GM13976 (cell line): ENCODE results near the gene CAPNS1.

ENCODE experiments used
- DNase-seq: peaks from one replicate; pipeline ENCODE4 v3.0.0; 2012; ENCODE audit warnings: low spot score
- CTCF ChIP-seq: IDR thresholded peaks from 2 replicates; pipeline ENCODE4 v1.5.1; 2012; ENCODE audit warnings: borderline replicate concordance, mild to moderate bottlenecking; ENCODE audit not compliant: insufficient read depth; ENCODE audit errors: extremely low read depth, missing control alignments, control extremely low read depth
- in situ Hi-C: fragments of 300-500 bp; cut with MboI; formaldehyde crosslinking; loops from one replicate; pipeline ENCODE4 v1.12.0; 2022; ENCODE audit warnings: low sequenced_read_pairs, mixed read lengths, inconsistent platforms; ENCODE audit not compliant: unreplicated experiment

Gene CAPNS1

GRCh38 chr19:36139473-36140303, at the start of gene CAPNS1:
CAPNS1 (plus strand) TSS chr19:36140066; CDS start chr19:36141012, 946 bp downstream.
- in situ Hi-C loops, result no loop called here
- TF ChIP-seq CTCF, result no peak
- peak; percentile 98 for DNase-seq

- in situ Hi-C loops, result no loop called here
- no peak for TF ChIP-seq CTCF
- DNase-seq, result no peak
Measured at GRCh38 chr19:36090910-36091695, 48.8 kb upstream of the CAPNS1 start.

GRCh38 chr19:36092566-36092965, 47.3 kb upstream of the CAPNS1 start:
- in situ Hi-C loops, result no loop called here
- DNase-seq, result no peak
- no peak for TF ChIP-seq CTCF

GRCh38 chr19:36093146-36093662, 46.7 kb upstream of the CAPNS1 start:
- no peak for TF ChIP-seq CTCF
- in situ Hi-C loops, result no loop called here
- peak; percentile 88 for DNase-seq

GRCh38 chr19:36093687-36094086, 46.2 kb upstream of the CAPNS1 start:
- in situ Hi-C loops, result no loop called here

More at GRCh38 chr19:36093687-36094086, 46.2 kb upstream of the CAPNS1 start:
- TF ChIP-seq CTCF, result no peak
- DNase-seq, result peak; percentile 60
